Heart left ventricle (tissue), 13 donors: ENCODE results near the gene SEC14L3.

ENCODE experiments used
- POLR2A ChIP-seq, 2 donors: fragments of 450-650 bp; IDR thresholded peaks; one replicate each; pipeline ENCODE4 v1.6.1; 2017; ENCODE audit warnings: antibody characterized with exemption in 2 of 2, mild to moderate bottlenecking in 2 of 2, moderate library complexity in 2 of 2
- TF ChIP-seq, protein P1 (sequence below), 12 donors: fragments of 200-600 bp; sonication (generic) in 4 of 12; IDR thresholded peaks; one replicate each; pipeline versions ENCODE4 v1.5.0 to v1.8.0; 2018 to 2022; ENCODE audit warnings: antibody characterized with exemption in 12 of 12, mild to moderate bottlenecking in 5 of 12
- donor health status: ischemic (EF 13 %, LVEDD 7.1; RV severe dilation, severe dysfunction).
- donor health status: DM: no; HTN: yes; CAD: no.
- donor health status: DM: no; HTN: no; CAD: no.
- donor health status: ischemic (EF 25% LVEDD 6.9; RV normal size, moderate dysfunction).
- donor health status: ischemic (EF 25% LVEDD 5.7; RV mildly dilated, moderate dysfunction).
- donor health status: ischemic (EF 35%, LVEDD 5.7; RV mildly dilated, moderate dysfunction).
- donor health status: nonischemic (EF 11% LVEDD 7.7; RV severe dilation, severe dysfunction).
- donor health status: DM: yes; HTN: yes; CAD: no.
- donor health status: PGD.
- donor health status: ischemic (EF 29% LVEDD 5.4; RV normal size, mild dysfunction).
- donor health status: nonischemic (EF 23%, LVEDD 6.1; RV moderate dilation, normal function).

DNA sequence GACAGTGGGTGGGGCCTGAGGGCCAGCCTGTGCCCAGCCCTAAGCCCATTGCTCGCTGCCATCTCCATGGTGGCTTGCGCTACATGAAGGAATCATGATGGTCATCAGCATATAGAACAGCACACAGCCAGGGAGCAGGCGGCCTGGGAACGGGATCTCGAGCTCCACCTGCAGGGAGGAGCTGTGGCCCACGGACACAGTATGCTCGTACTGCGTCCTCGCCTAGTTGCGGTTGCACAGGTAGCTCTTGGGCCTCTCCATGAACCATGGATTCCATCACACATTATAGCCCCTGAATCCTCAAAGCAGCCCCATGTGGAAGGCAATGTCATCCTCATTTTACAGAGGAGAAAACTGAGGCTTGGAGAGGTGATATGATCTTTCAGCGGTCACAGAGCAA lies 18.6 kb upstream of the SEC14L3 start:
- TF ChIP-seq POLR2A (IDR thresholded peaks at IDR 0.05): no peak
- TF ChIP-seq, protein P1, sequence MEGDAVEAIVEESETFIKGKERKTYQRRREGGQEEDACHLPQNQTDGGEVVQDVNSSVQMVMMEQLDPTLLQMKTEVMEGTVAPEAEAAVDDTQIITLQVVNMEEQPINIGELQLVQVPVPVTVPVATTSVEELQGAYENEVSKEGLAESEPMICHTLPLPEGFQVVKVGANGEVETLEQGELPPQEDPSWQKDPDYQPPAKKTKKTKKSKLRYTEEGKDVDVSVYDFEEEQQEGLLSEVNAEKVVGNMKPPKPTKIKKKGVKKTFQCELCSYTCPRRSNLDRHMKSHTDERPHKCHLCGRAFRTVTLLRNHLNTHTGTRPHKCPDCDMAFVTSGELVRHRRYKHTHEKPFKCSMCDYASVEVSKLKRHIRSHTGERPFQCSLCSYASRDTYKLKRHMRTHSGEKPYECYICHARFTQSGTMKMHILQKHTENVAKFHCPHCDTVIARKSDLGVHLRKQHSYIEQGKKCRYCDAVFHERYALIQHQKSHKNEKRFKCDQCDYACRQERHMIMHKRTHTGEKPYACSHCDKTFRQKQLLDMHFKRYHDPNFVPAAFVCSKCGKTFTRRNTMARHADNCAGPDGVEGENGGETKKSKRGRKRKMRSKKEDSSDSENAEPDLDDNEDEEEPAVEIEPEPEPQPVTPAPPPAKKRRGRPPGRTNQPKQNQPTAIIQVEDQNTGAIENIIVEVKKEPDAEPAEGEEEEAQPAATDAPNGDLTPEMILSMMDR (IDR thresholded peaks at IDR 0.05): peak in 1 of 12 donors; percentile 8
